PC-3 (cell line): ENCODE results near the gene HNRNPDL. TPM values are rescaled to one million over a fixed set of nuclear protein-coding genes. Genes with fewer than 3 reads are reported as not detected.
A peak's percentile ranks its signal among the peaks of the same experiment; 100 is the strongest.

Experiments used
- ATAC-seq: fragments of 200-7000 bp; cut with Tn5 transposase; 2 replicates; pipeline ENCODE4 v1.9.1; 2020; ENCODE audit warnings: mild to moderate bottlenecking, moderate library complexity
- BruUV-seq: library from RNA; stranded (reverse); fragments of 400-500 nt; replicated peaks from 2 replicates; lab custom pipeline; 2021; lab: Mats Ljungman, UMichigan
- CTCF ChIA-PET: fragments of 300-600 bp; sonication (Branson Sonifier 250); formaldehyde crosslinking; loops from one replicate; lab custom pipeline; 2022; ENCODE audit warnings: antibody characterized with exemption; lab: Charles Lee
- POLR2A ChIA-PET: fragments of 300-600 bp; sonication (Branson Sonifier 250); formaldehyde crosslinking; loops from one replicate; lab custom pipeline; 2022; ENCODE audit warnings: antibody characterized with exemption; ENCODE audit not compliant: unreplicated experiment; lab: Charles Lee
- DNase-seq: peaks from one replicate; pipeline ENCODE4 v3.0.0-alpha.2; 2015
- H2AFZ ChIP-seq: fragments of 300-600 bp; sonication (generic); 2 replicates; pipeline ENCODE4 v1.6.0; 2016; ENCODE audit warnings: antibody characterized with exemption, low read length
- H3F3A ChIP-seq: fragments of 300-600 bp; sonication (generic); one replicate; pipeline ENCODE4 v1.6.0; 2017; ENCODE audit warnings: antibody characterized with exemption, low read length, control low read depth, mild to moderate bottlenecking; ENCODE audit not compliant: unreplicated experiment
- H3K27ac ChIP-seq: fragments of 300-600 bp; sonication (generic); 2 replicates; pipeline ENCODE4 v1.5.1; 2016; ENCODE audit warnings: mild to moderate bottlenecking, low read length
- H3K27me3 ChIP-seq: fragments of 300-600 bp; sonication (generic); 2 replicates; pipeline ENCODE4 v1.6.1; 2016; ENCODE audit warnings: low read length, mixed read lengths
- H3K36me3 ChIP-seq: fragments of 300-600 bp; sonication (generic); 2 replicates; pipeline ENCODE4 v1.6.1; 2016; ENCODE audit warnings: low read depth, mixed run types, low read length, mixed read lengths
- H3K4me1 ChIP-seq: fragments of 300-600 bp; sonication (generic); 2 replicates; pipeline ENCODE4 v1.5.1; 2016; ENCODE audit warnings: low read length; ENCODE audit not compliant: insufficient read depth
- H3K4me2 ChIP-seq: fragments of 300-600 bp; sonication (generic); 2 replicates; pipeline ENCODE4 v1.6.0; 2016; ENCODE audit warnings: low read length
- H3K4me3 ChIP-seq: fragments of 300-600 bp; sonication (generic); 2 replicates; pipeline ENCODE4 v1.5.1; 2016; ENCODE audit warnings: mild to moderate bottlenecking, low read length, mixed read lengths
- H3K79me2 ChIP-seq: fragments of 300-600 bp; sonication (generic); 2 replicates; pipeline ENCODE4 v1.6.1; 2017; ENCODE audit warnings: low read length, mixed read lengths
- H3K9ac ChIP-seq: fragments of 300-600 bp; sonication (generic); 2 replicates; pipeline ENCODE4 v1.6.0; 2016; ENCODE audit warnings: mild to moderate bottlenecking, low read length
- H3K9me2 ChIP-seq: fragments of 300-600 bp; sonication (generic); replicated peaks from 2 replicates; pipeline ENCODE4 v1.6.1; 2016; ENCODE audit warnings: mixed run types, low read length, mixed read lengths
- H3K9me3 ChIP-seq: fragments of 300-600 bp; sonication (generic); 2 replicates; pipeline ENCODE4 v1.6.1; 2016; ENCODE audit warnings: low read length, mixed read lengths
- H4K20me1 ChIP-seq: fragments of 300-600 bp; sonication (generic); 2 replicates; pipeline ENCODE4 v1.6.1; 2016; ENCODE audit warnings: low read length, mixed read lengths
- EZH2 ChIP-seq: fragments of 300-600 bp; sonication (generic); IDR thresholded peaks from one replicate; pipeline ENCODE4 v1.6.1; 2017; ENCODE audit warnings: antibody characterized with exemption, mild to moderate bottlenecking, low read length; ENCODE audit not compliant: unreplicated experiment
- EZH2phosphoT487 ChIP-seq: fragments of 300-600 bp; sonication (generic); IDR thresholded peaks from 2 replicates; pipeline ENCODE4 v1.6.1; 2018; ENCODE audit warnings: mild to moderate bottlenecking, antibody characterized with exemption, low read length, borderline replicate concordance
- intact Hi-C: fragments of 100-400 bp; cut with micrococcal nuclease; formaldehyde crosslinking; loops from 2 replicates; pipeline ENCODE4 v1.9.0; 2023
- total RNA-seq: library from RNA; depleted of rRNA; stranded (reverse); fragments of >200 nt; gene quantifications from 2 replicates; pipeline ENCODE4 v1.2.3, GENCODE V29; 2014; rRNA removed
- TF ChIP-seq, protein P1 (sequence below): fragments of 300-600 bp; sonication (generic); conservative IDR thresholded peaks from 2 replicates; pipeline ENCODE4 v1.5.1; 2017; ENCODE audit warnings: antibody characterized with exemption, low read depth, mild to moderate bottlenecking, low read length

HNRNPDL gene
- total RNA-seq, 1 experiment from 2014 or later, result 207 TPM

DNA sequence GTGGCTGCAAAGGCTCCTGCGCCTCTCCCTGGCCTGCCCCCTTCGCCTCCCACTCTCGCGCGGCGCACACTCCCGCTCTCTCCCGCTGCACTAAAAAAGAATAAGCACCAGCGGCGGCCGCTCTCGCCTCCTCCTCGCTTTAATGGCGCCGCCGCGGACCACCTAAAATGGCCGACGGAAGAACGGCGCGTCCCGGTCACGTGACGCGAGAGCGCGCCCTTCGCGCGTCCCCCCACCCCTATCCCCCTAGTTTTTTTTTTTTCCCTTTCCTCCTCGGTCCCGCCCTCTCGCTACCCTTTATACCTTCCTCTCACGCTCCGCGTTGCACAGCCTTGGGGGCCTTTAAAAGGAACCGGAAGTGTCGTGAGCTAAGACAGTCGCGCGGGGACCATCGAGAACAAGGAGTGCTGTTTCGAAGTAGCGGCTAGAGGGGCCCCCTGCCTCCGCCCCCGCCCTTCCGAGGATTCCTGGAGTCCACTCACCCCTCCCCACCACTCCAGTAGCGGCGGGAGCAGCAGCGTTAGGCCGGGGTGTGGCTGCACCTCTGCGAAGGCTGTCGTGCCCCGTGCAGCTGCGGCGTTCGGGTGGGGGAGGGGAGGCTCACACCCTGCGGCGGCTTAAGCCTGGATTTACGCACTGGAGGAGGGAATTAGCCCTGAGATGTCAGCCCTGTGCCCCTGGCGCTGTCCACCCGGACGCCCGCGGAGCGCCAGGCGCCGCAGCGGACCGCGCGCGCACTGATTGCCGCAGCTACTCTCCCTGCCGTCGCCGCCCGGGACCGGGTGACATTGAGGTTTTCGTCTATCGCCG lies 56.2 kb downstream of the HNRNPDL start, which contains the start of gene HNRNPD:
TSS of gene HNRNPD (minus strand) at position 176 of the 810 bp plus-strand sequence. CDS start 313 bp downstream, outside the sequence.
- peaks cover 46% of the 10 kb centered on the region for H4K20me1 ChIP-seq
- ChIA-PET CTCF (no interaction called here), POLR2A (interaction anchor here (0.6 to 1.0 kb wide), 3 partner anchors 26 to 900 kb away, joined by 6 to 8 read pairs (median 6); no protein-coding TSS in a partner anchor)
- ATAC-seq, result peak; percentile 89
- DNase-seq, result peak; percentile 96
- H3K36me3 ChIP-seq, result peaks cover 30% of the 10 kb centered on the region
- no peaks in the 10 kb centered on the region for H3K27me3 ChIP-seq
- peak within 1 kb of the TSS; percentile 70 for H2AFZ ChIP-seq
- TF ChIP-seq EZH2 (no peak), EZH2phosphoT487 (peak; percentile 71)
- BruUV-seq, result no TSS peak
- no peaks in the 10 kb centered on the region for H3K9me2 ChIP-seq
- peaks cover 82% of the 10 kb centered on the region for H3K79me2 ChIP-seq
- peaks cover 19% of the 10 kb centered on the region for H3K4me1 ChIP-seq
- H3K4me2 ChIP-seq, result peak within 1 kb of the TSS; percentile 90
- H3F3A ChIP-seq, result no peaks in the 10 kb centered on the region
- H3K4me3 ChIP-seq, result peak within 1 kb of the TSS; percentile 97
- H3K9ac ChIP-seq, result peak within 1 kb of the TSS; percentile 100
- peak within 1 kb of the TSS; percentile 87 for H3K27ac ChIP-seq
- H3K9me3 ChIP-seq, result no peaks in the 10 kb centered on the region
- intact Hi-C loops, result loop anchor here (1.0 to 10.0 kb wide), 4 partner anchors 21 to 661 kb away; partner anchors contain the start of genes COPS4, ENOPH1 and HNRNPDL

DNA sequence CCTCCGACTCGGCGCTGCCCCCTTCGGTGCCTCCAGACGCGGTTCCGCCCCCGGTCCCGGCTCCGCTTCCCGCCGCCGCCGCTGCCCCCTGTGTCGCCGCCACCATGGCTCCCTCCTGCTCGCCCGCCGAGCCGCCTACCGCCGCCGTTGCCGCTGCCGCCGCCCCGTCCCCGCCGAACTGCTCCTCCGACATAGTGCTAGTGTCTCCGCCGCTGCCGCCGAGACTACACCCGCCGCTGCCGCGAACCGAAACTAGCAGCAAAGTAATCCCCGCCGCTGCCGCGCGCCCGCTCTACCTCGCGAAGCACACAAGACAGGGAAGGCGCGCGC lies 56.8 kb downstream of the HNRNPDL start:
- Histone ChIP-seq H4K20me1 (peaks cover 51% of the 10 kb centered on the region), H3K9ac (peak overlapping the region; percentile 100), H3K27me3 (no peaks in the 10 kb centered on the region), H3F3A (no peaks in the 10 kb centered on the region), H2AFZ (peak overlapping the region; percentile 70), H3K79me2 (peaks cover 87% of the 10 kb centered on the region), H3K4me1 (peaks cover 23% of the 10 kb centered on the region), H3K36me3 (peaks cover 35% of the 10 kb centered on the region), H3K9me3 (no peaks in the 10 kb centered on the region), H3K27ac (peak overlapping the region; percentile 87), H3K9me2 (no peaks in the 10 kb centered on the region), H3K4me3 (peak overlapping the region; percentile 97), H3K4me2 (peak overlapping the region; percentile 90)
- DNase-seq (no peak), ATAC-seq (peak; percentile 1; the same call in 1 of the 2 replicates)
- POLR2A ChIA-PET, result interaction anchor here (0.6 to 1.0 kb wide), 3 partner anchors 25 to 900 kb away, joined by 6 to 8 read pairs (median 6); no protein-coding TSS in a partner anchor
- CTCF ChIA-PET, result no interaction called here
- TF ChIP-seq EZH2, result no peak
- TF ChIP-seq, protein P1, sequence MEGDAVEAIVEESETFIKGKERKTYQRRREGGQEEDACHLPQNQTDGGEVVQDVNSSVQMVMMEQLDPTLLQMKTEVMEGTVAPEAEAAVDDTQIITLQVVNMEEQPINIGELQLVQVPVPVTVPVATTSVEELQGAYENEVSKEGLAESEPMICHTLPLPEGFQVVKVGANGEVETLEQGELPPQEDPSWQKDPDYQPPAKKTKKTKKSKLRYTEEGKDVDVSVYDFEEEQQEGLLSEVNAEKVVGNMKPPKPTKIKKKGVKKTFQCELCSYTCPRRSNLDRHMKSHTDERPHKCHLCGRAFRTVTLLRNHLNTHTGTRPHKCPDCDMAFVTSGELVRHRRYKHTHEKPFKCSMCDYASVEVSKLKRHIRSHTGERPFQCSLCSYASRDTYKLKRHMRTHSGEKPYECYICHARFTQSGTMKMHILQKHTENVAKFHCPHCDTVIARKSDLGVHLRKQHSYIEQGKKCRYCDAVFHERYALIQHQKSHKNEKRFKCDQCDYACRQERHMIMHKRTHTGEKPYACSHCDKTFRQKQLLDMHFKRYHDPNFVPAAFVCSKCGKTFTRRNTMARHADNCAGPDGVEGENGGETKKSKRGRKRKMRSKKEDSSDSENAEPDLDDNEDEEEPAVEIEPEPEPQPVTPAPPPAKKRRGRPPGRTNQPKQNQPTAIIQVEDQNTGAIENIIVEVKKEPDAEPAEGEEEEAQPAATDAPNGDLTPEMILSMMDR, result no peak
- TF ChIP-seq EZH2phosphoT487, result no peak
- intact Hi-C loops, result loop anchor here (10.0 kb wide), 1 partner anchor 661 kb away; the partner anchor contains the start of gene COPS4
- BruUV-seq, result no TSS peak

Other genes starting within 250 kb of the HNRNPDL start
- 86.4 and 136 TPM in 2 replicates for gene HNRNPD, start 56.5 kb downstream of the HNRNPDL start, total RNA-seq
- gene ENOPH1, start 128 bp upstream of the HNRNPDL start, total RNA-seq, result 32.0 and 37.5 TPM in 2 replicates
- gene TMEM150C, start 131.5 kb upstream of the HNRNPDL start, total RNA-seq, result 0.46 and 0.58 TPM in 2 replicates